HG03442 (cell line): Measurements from ENCODE around the gene APP.
A peak's percentile ranks its signal among the peaks of the same experiment; 100 is the strongest.
"Not testable (repeated sequence)": the region's sequence is repeated elsewhere in the genome, so short reads cannot be mapped to it uniquely, and the experiment has no call there.

Experiments used
- ATAC-seq: cut with Tn5 transposase; IDR thresholded peaks from one replicate; pipeline ENCODE4 v1.9.1; 2021; ENCODE audit warnings: mild to moderate bottlenecking, moderate library complexity; ENCODE audit not compliant: unreplicated experiment

The APP gene

DNA sequence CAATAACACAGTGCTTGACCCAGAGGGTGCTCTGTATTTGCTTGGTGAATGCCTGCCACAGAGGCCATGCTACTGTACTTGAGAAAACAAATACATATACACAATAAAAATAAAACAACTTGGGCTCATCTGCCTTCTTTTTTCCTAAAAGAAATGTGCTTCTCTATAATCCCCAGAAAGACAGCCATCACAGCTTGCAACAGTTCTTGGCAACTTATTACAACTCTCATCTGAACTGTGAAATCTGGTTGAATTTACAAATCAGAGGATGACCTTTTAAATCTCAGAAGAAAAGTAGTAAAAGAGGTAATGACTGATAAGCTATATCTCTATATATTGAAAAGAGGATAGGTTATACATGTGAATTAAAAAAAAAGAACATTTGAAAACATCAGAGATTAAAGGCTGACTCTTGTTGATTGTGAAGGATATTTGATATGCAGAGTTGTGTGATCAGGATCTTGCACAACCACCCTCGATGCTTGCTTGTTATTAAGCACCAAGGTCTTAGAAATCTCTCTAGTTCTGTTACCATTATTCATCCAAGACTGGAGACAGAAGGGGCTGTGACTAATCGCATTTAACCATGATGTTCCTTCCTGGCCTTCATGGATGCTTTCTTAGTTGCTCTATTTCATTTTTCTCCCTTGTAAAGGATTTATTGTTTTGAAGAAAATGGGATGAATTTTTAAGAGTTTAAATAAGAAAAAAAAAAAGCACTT, 213.4 kb downstream of the APP start:
- no peak for ATAC-seq

DNA sequence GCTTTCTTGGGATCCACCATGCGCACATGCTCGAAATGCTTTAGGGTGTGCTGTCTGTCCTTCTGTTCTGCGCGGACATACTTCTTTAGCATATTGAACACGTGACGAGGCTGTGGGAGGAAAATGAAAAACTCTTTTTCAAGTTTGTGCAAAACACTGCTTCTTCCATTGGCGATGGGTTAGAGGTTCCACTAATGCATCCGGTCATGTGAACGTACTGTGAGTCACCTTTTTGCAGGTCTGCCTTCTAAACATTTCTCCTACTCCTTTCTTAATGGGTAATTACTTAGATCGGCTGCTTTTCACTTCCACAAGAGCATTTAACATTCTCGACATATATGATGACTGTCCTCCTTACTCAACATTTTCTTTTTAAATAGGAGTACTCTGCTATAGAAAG, 214.9 kb downstream of the APP start:
- ATAC-seq: no peak

DNA sequence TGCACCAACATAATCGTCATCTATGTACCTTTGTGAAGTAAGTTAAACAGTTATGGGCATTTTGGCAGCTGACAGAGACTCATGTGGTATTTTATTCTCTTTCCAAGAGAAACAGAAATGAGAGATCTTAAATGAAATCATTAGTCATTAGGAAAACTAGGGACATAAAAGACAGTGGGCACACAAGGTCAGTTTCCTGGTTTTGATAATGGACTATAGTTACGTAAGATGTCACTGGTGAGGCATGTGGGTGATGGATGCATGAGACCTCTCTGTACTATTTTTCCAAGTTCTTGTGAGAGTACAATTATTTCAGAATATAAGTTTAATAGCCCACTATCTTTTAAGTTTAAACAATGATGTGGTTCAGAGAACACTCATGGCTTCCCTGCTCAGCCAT, 216.9 kb downstream of the APP start:
- no peak for ATAC-seq

DNA sequence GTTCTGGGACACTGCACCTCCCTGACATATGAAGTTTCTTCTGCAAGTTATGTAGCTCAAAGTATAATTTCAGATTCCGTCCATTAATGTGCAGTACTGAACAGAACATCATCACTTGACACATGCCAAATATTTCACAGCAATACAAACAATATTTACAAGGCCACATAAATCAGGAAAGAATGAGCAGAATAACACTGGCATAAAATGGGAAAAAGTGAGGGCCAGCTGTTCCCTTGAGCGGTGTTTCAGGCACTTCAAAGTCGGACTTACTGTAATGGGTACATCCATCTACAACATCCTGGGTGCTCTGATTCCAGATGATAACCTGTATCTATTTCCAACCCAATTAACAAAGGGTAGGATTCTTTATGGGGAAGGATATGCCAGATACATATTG, 217.4 kb downstream of the APP start:
- no peak for ATAC-seq

DNA sequence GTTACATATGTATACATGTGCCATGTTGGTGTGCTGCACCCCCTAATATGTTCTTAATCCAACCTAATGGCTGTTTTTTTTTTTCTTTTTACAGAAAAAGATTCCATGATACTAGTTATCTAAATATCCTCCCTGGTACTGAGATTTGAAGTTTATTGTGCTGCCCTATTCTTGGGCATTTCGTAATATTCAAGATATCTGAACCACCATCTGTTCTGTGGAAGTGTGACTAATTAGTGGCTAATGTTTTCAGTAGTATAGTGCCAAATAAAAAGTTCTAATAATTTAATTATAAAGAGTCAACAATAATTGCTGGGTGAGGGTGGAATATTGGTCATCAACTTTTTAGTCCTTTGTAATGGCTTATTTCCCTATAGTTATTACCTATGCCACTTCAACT, 218.3 kb downstream of the APP start:
- no peak for ATAC-seq

DNA sequence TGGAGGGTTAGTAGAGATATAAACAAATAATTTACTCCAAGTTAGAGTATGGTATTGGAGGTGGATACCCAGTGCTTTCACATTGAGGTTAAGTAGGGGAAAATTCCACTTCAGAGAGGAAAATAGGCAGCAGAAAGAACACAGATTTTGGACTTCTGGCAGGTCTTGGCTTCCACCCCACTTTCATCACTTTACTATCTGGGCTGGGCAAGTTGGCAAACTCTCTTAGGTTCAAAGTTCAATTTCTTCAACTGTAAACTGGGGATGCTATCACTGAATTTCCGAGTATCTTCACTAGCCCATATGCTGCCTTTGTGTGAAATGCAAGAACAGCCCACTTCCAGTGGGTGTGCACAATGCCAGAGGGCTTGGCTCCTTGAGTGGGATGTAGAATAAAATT, 220.9 kb downstream of the APP start:
- ATAC-seq: no peak

DNA sequence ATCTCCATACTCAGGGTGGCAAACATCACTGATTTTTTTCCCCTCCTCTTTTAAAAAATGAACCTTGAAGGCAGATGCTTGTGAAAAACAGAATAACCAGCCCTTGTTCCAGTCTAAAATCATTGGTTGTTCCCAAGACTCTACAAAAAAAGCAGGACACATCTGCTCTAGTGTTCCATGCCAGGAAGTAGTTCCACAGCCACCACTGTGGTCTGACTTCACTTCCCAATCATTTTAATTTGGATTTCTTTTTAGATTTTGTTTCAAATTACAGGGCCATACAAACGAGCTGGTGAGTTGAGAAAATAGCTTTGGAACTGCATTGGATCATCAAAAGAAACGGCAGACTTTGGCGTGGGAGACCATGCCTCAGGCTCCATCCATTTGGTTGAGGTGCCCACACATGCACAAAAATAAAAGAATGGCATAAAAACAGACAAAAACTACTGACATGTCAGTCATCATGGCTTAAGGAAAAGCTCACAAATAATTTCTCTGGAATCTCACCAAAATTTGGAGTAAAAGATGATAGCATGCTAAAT, 225.8 kb downstream of the APP start:
- no peak for ATAC-seq

DNA sequence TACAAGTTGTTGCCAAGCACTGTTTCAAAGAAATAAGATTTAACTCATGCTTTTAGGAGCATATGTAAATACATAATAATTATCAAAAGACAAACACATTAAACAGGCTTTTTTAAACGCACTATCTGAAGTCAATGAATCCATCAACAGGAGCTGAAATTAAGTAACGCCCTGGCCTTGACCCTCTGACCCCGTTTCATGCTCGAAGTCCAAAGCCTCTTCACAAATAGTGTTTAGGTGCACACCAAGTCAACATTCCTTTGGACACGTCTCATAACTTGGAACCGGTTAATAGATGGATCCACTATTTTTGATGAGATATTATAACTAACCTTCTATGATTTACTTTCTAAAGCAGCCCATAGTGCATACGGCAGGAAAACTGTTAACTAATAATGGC, 226.5 kb downstream of the APP start:
- no peak for ATAC-seq

DNA sequence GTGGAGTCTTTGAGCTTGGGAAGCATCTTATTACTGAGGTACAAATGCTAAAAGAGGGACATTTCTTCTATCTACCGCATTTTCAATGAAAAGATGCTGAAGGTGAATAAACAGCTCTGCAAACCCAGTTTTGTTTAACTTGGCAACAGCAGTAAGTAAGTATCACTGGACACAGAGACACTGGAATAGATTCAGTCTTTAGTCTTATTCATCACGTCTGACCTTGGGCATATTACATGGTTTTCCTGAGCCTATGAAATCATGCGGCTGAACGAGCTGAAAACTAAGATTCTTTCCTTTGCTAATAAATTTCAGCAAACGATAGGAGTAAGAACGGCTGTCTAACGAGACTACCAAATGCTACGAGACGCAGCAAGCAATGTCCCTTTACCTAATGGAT, 228.4 kb downstream of the APP start:
- ATAC-seq: no peak

DNA sequence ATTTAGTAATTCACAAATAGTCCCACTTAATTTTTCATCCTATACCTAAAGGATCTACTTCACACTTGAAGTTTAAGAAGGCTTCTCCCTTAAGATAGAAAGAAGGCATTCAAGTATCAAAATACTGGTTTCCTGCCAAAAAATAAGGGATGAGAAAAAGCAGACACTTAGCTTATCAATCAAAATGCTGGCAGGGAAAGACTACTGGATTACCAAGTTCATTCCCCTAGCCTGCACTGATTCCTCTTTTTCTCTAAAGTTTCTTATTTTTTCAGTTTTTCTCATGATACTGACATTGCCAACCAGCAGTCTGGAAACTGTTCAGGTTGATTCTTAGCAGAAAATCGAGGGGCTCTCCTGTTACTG, 231.2 kb downstream of the APP start:
- ATAC-seq: no peak

DNA sequence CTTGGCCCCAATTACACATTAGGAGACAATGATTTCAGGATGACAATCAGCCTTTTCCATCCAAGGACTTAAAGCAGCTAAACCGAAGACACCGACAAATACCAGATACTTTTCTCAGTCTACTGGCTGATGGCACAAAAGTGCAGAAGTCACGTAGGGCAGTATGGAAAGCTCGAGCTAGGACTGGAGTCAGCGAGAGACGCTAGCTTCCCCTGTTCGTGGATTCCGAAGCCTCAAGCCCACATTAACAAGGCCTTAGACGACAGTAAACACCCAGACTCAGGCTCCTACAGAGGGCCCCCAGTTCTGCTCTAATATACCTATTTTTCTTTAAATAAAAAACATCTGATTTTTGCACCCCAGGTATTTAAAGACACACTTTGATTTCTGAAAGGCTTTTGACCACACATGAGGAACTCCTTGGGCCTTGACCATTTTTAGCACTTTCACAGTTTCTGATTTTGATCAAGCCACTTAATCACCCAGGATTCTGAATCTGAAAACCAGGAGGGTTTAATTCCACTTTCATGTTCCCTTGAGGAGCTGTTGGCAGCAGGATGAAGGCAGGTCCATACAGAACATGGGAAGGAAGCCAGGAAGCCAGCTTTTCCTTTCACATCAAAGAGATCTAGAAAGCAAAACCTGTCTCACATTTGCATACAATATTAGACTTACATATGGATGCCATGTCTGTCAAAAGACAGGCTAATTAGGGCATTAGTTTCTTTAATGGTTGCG, 231.7 kb downstream of the APP start:
- ATAC-seq: no peak

DNA sequence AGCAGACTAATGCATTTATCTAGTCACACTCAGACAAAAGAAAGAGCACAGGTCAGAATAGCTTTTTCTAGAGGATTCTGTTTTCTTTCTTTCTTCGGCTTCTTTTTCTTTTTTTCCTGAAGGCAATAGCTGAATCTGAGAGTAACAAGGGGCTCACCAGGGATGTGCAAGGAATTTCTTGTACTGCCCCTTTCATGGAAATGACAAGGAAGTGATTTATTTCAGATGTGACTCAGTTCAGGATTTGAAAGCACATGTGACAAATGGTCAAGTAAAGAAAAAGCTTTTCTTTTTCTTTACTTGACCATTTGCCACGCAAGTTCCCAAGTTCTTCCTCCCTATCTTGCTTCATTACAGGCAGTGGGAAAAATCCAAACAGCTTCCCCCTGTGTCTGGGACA, 233.8 kb downstream of the APP start:
- ATAC-seq: no peak

DNA sequence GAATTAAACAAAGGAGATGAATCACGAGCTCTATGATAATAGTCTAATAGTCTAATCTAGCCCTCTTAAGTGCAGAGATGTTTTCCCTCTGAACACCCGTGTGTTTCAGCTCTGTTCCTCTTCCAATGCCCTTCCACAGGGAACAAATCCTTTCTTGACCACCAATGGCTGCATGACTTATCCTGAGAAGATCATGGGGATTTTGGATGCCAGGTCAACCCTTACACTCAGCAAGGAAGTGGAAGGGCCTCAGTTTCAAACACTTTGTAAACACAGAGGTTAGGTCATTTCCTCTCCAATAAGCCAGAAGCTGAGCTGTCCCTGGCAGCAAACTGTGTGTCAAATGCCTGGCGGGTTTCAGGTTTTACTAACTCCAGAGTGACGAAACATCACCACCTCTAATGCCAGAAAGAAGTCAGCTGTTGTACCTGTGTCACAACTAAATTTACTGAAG, 235.8 kb downstream of the APP start:
- ATAC-seq: peak; percentile 50

DNA sequence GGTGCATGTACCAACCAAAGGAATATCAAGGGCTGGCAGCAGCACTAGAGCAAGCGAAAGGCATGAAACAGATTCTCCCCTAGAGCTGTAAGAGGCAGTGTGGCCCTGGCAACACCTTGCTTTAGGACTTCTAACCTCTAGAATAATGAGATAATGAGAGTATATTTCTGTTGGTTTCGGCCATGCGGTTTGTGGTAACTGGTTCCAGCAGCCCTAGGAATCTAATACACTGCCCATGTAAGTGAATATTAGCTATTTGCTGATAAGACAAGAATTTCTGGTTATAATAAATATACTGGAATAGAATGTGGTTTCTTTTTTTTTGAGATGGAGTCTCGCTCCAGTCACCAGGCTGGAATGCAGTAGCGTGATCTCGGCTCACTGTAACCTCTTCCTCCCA, 236.4 kb downstream of the APP start:
- no peak for ATAC-seq

DNA sequence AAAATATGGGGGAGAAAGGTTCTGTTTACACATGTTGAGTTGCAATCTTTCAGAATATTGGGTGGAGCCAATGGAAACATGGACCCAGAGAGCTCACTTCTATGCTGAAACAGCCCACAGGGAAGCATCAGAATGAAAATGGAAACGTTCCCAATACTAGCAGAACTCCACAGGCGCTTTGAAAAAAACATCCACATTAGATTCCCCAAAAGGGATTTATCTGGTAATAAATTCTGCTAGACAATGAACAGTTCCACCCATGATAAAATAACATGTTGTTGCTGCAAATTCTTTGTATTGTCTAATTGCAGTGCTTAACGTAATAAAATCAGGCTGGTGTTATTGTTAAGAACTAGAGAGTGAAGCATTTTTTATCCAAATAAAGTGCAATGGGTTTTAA, 238.8 kb downstream of the APP start:
- no peak for ATAC-seq

DNA sequence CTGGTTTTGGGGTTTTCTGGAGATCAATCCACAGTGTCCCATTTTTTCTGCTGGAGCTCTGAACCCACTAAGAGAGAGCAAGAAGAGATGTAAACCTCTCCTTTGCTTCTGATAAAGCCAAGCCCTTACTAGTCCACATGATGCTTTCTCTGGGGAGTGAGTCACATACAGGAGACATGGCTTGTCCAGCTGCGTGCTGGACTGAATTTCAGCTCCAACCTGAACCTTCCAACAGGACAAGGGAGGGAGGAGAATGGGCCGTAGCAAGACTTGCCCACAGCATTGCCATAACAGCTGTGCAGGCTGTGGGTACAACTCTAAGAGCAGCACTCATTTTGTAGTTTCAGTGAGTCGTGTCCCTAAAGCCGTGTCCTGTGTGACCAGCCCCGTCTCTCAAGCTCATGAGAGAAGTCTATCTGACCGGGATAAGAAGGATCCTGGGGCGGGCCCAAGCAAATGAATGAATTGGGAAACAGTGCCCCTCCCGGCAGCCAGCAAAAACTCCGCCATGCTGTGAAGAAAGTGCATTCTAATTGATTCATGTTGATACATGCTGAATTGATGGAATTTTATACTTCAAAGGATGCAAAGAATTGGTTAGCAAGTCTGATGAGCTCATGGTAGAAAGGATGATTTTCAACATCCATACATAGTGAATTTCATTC, 240.6 kb downstream of the APP start:
- ATAC-seq: no peak

DNA sequence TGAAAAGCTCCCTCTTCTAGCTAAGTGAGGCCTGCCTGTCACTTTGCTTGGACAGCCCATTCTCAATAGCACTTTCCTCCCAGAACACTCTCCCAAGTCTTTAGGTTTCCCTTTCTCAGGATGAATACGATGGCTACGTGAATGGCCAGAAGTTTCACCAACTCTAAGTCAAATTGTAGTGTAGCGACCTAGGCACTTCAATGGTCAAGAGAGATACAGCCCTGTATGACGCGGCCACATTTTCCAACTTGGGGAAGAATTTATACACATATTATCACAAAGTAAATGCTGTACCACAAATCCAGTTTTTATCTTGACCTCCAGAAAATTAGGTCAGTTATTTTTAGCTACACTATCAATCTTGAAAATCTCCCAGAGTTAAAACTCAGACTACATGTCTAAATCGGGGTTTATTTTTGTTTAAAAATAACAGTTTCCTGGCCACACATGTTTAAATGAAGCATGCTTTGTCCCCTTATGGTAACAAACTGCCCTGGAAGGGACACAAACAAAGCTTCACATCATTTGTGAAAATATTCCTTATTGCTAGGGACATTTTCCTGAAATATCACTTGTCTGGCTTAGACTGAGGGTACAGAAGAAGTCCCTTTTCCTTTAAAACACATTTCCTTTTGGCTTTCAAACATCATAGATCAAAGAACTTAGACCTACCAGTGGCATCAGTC, 243.2 kb downstream of the APP start:
- no peak for ATAC-seq

DNA sequence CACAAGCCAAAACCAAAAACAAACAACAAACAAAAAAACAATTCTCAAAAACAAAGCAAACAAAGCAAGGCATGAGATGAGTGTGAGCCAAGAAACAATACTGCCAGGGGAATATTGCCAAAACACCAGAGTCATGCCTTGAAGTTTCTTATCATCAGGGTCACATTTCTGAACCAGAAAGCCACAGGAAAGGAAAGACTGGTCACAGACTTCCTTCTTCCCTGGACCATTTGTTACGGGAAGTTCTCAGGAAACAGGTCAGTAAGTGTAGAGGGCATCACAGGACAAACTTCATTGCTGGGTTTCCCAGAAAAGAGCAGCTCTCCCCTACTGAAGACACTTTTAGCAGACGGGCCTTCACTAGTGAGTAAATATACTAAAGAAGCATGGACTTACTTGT, 244.6 kb downstream of the APP start:
- no peak for ATAC-seq

DNA sequence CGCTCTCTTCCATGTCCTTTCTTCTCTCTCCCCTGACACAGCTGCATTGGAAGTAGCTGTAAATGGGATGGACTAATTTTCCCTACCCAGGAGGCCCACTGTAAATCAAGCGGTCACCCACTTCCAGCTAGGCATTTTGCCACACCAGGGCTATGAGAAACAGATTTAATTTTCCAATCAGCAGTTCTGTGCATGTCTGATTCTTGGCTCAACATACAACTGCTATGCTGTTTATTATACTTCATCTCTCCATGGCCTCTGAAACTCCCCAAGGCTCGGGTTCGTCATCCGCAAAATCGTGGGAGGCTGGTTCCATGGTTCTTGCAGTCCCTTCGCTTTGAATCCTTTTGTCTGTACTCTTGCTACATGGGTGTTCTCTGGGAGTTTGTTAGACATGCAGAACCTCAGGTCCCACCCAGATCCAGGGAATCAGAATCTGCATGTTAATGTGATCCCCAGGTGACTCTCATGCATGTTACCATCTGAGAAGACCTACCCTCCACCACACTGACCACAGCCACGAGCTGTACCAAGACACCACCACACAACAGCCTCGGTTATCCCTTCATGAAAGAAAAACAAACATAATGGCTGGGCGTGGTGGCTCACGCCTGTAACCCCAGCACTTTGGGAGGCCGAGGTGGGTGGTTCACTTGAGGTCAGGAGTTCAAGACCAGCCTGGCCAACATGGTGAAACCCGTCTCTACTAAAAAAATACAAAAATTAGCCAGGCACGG, 245.3 kb downstream of the APP start:
- no peak for ATAC-seq

DNA sequence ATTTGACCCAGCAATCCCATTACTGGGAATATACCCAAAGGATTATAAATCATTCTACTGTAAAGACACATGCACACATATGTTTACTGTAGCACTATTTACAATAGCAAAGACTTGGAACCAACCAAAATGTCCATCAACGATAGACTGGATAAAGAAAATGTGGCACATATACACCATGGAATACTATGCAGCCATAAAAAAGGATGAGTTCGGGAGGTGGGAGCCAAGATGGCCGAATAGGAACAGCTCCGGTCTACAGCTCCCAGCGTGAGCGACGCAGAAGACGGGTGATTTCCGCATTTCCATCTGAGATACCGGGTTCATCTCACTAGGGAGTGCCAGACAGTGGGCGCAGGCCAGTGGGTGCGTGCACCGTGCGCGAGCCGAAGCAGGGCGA, 252.4 kb downstream of the APP start:
- ATAC-seq: not testable (repeated sequence)

DNA sequence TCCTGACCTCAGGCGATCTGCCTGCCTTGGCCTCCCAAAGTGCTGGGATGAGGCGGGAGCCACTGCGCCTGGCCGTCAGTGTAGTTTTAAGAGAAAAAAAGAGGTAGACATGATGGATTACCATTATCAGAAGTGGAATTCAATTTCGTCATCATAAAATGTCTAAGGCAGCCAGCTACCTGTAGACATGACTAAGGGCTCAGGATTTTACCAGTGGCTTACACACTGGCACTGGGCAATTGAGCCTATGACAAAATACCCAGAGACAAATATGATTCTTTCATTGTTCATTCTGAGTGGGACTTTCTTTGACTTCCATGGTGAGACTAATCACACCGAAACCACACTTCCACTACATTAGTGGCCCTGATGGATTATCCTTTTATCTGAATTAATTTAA, 254.3 kb downstream of the APP start:
- ATAC-seq: no peak
